Measurements from ENCODE around the gene FOLR2.

Gene FOLR2

DNA sequence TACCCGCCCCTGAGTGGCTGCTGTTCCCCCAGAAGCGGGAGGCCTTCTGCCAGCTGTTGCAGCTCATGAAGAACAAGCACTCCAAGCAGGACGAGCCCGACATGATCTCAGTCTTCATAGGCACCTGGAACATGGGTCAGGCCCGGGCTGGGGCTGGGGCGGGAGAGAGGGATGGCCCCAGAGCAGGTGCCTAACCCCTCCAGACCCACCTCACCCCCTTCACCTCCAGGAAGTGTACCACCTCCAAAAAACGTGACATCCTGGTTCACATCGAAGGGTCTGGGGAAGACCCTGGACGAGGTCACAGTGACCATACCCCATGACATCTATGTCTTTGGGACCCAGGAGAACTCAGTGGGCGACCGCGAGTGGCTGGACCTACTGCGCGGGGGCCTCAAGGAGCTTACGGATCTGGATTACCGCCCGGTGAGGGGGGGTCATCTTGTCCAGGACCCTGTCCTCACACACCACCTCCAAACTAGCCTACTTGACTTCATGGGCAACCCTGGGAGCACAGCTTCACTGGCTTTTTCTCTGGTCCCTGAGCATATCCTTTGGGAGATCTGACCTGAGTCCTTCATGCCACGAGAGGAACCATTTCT is 14.3 kb downstream of the FOLR2 start:
- no peak for DNase-seq

DNA sequence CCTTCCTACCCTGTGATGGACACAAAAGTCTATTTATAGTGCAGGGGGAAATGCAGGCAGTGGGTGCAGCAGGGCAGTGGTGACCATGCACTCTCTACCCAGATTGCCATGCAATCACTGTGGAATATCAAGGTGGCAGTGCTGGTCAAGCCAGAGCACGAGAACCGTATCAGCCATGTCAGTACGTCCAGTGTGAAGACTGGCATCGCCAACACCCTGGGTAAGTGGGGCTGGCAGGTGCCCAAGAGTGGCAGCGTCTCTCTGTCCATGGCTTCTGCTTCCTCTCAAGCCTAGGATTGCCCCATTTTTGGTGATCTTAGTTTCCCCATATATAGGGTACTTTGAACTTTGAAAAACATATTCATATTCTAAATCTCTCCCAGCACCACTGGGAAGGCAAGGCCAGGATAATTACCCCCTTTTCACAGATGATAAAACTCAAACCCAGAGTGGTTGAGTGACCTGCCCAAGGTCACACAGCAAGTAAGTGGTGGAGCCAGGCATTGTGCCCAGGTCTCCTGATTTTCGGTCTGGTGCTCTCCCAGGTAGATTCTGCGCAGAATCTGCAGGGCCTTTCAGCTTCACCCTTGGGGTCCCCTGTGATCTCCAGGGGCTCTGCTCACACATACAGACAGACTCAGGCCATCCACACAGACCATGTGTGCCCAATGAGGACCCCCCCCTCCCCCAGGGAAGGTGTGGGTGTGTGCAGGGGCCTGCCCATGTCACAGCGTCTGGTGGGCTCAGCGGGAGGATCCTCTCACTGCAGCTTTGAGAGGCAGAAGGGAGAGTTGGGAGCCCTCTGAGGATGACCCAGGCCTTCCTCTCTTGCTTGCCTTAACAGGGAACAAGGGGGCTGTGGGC is 15.0 kb downstream of the FOLR2 start:
- no peak for DNase-seq

GRCh38 chr11:72232260-72233055 is 15.9 kb downstream of the FOLR2 start:
- DNase-seq = no peak

GRCh38 chr11:72233056-72233772 is 16.6 kb downstream of the FOLR2 start:
- no peak for DNase-seq

DNA sequence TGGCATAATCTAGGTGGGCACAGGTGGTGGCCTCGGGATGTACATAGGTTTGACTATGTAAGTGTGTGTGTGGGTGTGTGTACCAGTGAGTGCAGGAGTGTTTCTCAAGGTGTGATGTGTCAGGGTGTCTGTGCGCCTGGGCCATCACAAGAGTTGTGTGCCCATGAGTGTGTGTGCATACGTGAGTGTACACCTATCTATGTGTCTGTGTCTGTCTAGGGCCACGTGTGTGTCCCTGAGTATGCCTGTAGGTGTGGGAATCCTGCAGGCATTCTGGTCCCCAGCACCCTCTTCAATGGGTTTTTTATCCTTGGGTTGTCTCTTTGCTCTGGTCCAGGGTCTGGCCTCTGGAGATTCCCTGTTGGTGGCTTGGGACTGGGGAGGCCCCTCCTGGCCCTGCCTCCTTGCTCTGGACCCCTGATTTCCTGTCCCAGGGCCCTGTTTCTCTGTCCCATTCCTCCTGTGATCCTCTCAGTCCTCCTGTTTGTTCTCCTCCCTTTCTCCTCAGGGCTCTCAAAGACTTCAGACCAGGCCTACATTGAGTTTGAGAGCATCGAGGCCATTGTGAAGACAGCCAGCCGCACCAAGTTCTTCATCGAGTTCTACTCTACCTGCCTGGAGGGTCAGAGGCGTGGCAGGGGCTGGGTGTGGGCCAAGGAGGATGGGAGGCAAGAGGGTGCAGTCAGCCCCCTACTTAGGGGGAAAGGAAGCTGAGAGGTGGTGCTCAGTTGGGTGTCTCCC is 17.3 kb downstream of the FOLR2 start:
- DNase-seq = no peak

GRCh38 chr11:72234514-72234830 is 17.9 kb downstream of the FOLR2 start:
- DNase-seq = no peak

DNA sequence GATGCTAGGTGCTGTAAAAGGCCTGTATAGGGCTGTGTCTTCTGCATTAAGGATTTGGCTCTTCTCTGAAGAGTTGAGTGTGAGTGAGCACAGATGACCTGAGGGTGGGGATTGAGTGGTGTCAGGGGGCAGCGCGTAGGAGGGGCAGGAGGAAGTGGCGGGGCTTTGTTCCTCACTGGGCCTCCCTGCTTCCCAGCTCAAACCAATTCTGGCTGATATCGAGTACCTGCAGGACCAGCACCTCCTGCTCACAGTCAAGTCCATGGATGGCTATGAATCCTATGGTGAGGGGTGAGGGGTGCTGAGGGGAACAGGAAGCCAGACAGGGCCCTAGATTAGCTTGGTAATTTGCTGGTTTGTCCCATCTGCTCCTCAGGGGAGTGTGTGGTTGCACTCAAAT is 18.3 kb downstream of the FOLR2 start:
- DNase-seq = no peak

DNA sequence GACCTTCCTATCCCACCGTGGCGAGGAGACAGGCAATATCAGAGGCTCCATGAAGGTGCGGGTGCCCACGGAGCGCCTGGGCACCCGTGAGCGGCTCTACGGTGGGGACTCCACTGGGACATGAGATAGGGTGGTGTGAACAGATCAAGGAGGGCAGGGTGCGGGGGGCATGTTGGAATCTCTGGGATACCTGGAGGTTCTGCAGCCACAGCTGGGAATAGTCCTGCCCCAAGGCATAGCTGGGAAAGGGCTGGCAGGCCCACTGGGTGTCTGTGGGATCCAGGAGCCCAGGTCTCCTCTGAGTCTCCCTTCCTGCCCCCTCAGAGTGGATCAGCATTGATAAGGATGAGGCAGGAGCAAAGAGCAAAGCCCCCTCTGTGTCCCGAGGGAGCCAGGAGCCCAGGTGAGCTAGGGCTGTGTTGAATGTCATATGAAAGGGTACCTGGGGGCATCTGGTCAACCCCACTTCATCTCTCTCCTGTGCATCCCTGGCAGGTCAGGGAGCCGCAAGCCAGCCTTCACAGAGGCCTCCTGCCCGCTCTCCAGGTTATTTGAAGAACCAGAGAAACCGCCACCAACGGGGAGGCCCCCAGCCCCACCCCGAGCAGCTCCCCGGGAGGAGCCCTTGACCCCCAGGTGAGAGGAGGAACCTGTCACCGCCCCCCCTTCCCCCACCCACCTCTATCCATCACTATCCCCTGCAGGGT is 18.9 kb downstream of the FOLR2 start:
- no peak for DNase-seq

GRCh38 chr11:72236083-72236697 is 19.6 kb downstream of the FOLR2 start:
- no peak for DNase-seq

DNA sequence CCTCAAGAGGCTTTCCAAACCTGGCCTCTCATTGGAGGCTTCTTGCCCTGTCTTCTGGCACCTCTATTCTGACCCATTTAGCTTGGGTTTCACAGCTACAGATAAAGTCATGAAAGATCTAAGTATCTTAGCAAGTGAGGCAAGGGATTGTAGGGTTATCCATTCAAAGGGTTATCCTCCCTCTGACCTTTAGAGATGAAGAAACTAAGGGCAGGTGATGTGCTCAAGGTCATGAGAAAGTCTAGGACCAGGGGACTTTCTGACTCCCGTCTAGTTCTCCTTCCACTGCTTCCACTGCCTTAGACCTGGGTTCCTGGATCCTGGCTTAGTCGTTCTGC is 20.1 kb downstream of the FOLR2 start:
- no peak for DNase-seq

- no peak for DNase-seq
Observed at GRCh38 chr11:72237112-72237931, 20.7 kb downstream of the FOLR2 start.

DNA sequence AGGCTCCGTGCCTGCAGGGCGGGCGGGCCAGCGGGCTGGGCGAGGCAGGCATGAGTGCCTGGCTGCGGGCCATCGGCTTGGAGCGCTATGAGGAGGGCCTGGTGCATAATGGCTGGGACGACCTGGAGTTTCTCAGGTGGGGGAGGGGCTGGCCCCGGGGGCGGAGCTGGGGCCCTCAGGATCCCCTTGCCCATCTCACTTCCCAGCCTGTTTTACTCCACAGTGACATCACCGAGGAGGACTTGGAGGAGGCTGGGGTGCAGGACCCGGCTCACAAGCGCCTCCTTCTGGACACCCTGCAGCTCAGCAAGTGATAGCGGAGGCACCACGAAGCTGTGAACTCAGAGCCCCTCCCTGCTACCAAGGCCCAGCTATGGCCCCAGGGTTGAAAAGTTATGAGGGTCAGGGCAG is 21.5 kb downstream of the FOLR2 start:
- DNase-seq = no peak

GRCh38 chr11:72238492-72239312 is 22.1 kb downstream of the FOLR2 start:
- no peak for DNase-seq

DNA sequence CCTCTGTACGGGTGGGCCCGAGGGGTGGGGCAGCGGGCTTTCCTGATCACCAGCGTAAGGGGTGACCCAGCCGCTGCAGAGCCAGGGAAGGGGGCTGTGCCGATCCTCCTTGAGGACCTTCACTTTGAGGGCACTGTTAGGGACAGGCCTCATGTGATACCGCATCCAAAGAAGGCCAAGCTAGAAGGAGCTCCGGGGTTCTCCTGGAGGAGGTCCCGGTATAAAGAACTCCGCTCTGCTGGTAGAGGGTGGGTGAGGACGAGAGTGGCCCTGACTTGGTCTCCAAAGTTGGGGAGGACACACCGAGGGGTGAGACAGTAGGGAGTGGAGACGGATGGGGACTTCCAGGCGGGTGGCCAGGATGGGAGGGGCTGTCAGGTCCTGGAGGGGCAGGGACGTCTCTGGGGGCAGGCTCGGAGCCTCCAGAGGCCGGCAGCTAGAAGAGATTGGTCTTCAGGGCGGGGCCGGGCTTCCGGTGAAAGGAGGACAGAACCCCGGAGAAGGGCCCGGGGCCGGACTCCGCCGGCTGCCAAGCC is 22.8 kb downstream of the FOLR2 start:
- no peak for DNase-seq

DNA sequence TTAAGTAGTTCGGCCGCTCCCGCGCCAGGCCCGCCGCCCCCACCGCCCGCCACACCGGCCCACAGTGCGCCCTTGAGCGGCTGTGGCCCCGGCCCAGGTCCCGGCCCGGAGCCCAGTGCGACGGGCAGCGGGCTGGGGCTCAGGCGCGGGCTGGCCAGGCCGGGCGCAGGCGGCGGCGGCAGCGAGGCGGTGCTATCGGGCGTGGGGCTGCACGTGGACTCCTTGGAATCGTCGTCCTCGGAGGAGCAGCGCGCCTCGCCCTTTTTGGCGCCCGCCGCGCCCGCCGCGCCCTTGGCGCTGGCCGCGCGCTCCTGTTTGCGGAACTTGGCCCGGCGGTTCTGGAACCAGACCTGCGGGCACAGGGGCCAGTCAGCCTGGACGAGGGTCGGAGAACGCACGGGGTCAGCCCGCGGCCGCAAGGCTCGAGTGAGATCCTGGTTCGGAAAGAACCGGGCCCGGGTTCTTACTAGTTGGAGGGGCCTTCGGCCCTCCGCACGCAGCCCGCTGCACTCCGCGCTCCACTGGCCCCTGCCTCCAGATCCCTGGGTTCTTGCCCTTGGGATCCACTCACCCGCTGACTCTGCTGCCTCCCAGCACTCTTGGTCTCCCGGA is 23.4 kb downstream of the FOLR2 start:
- DNase-seq = no peak

- no peak for DNase-seq
Observed at GRCh38 chr11:72240461-72241290, 24.1 kb downstream of the FOLR2 start.

DNA sequence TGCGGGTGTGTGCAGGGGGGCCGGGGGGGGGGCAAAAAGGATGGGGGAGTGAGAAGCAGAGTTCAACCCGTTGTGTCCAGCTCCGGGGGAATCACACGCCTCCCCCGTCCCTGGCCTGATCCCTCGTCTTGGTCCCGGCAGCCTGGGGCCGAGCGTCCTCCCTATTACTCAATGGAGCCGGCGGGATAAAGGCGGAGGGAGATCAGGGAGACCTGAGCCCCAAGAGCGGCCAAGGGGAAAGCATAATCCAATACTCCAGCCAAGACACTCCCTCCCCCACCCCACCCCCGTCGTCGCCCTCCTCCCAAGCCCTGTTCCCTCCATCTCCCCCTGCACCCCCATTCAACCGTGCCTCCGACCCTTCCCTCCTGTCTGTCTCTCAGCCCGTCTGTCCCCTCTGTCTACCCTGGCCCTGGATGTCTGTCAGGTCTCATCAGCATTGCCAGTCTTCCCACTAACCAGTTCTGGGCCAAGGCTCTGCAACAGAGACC is 24.7 kb downstream of the FOLR2 start:
- DNase-seq = no peak

DNA sequence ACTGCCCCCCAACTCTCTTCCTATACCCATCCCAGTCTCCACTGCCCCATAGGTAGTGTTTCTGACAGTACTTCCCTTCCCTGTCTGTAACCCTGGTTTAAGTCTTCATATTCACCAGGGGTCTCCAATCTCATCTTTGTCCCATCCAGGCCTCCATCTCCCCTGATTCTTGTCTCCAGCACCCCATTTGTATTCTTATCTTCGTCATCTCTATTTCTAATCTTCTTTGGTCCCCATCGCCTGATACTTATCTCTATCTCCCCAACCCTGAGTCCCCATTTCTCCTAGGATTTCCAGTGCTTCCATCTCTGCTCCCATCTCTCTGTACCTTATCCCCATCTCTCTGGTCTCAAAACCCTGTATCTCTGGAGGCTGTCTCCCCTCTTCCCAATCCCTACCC is 25.5 kb downstream of the FOLR2 start:
- no peak for DNase-seq
